Measurements from ENCODE around the gene SH3TC1.

The SH3TC1 gene

DNA sequence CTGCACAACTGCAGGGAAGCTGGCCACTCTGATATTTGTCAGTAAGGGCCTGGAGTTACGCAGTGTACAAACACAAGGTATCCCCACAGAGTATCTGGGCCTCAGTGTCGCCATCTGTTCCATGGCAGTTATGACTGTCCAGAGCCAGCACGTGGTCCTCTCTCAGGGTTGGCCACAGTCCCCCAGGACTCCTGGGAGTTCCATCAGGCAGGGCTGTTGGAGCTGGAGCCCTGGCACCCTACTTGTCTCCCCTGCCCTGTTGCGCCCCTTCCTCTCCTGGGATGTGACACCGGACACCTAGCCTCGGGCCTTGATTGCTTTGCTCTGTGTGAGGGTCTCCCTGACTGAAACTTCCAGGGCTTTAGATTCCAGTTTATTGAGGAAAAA is 78.9 kb downstream of the SH3TC1 start:
- H3K4me1 Mint-ChIP-seq = peaks cover 4% of the 10 kb centered on the region

DNA sequence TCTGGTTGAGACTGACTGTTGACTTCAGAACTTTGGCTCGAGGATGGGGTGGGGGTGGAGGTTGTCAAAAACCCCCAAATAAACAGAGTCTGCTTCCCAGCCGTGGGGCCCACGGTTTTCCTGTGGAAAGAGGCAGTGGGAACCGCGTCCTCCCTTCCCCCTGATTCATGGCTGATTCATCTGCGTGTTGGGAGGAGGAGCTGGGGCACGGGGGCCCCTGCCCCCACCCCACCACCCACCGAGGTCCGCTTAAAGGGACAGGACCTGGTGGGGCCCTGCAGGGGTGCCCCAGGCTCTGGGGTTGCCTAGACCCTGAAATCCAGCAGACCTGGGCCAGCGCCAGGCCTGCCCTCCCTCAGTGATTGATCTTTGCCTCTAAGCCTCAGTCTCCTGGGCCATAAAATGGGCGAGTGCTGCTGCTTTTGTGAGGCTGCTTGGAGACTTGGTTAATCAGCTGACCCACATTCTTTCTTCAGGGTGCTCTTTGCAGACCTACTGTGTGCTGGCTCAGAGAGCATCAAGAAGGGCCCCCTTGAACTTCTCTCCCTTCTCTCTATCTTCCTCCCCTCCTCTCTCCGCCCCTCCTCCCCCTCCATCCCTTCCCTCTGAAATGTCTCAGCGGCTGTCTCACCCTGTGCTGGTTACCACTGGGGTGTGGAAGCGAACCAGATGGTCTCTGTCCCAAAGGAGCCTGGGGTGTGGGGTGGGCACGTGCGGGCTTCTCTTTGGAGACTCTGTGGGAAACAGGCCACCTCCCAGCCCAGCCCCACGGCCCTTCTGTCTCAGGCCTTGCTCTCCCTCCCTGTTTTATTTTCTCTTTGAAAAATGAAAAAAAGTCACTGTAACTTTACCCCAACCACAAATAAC is 79.6 kb downstream of the SH3TC1 start:
- H3K36me3 Mint-ChIP-seq = no peaks in the 10 kb centered on the region
- ATAC-seq (no peak), DNase-seq (ENCODE audit: low spot score in 2 of 2) (no peak)
- peaks cover 4% of the 10 kb centered on the region for H3K4me1 Mint-ChIP-seq
- no peak overlapping the region for H3K4me3 Mint-ChIP-seq
- no peaks in the 10 kb centered on the region for H3K9me3 Mint-ChIP-seq
- no peak overlapping the region for H3K27ac Mint-ChIP-seq

More for the DNA sequence above, 78.9 kb downstream of the SH3TC1 start:
- Mint-ChIP-seq H3K36me3 (no peaks in the 10 kb centered on the region), H3K4me3 (no peak overlapping the region), H3K27ac (no peak overlapping the region), H3K9me3 (no peaks in the 10 kb centered on the region)
- DNase-seq (ENCODE audit: low spot score in 2 of 2) (no peak), ATAC-seq (no peak)

- Mint-ChIP-seq H3K4me1 (peaks cover 4% of the 10 kb centered on the region), H3K9me3 (no peaks in the 10 kb centered on the region), H3K27ac (no peak overlapping the region), H3K4me3 (no peak overlapping the region), H3K36me3 (no peaks in the 10 kb centered on the region)
- no peak for DNase-seq (ENCODE audit: low spot score in 2 of 2)
- no peak for ATAC-seq
Measured at GRCh38 chr4:8279321-8280157, 80.4 kb downstream of the SH3TC1 start.

DNA sequence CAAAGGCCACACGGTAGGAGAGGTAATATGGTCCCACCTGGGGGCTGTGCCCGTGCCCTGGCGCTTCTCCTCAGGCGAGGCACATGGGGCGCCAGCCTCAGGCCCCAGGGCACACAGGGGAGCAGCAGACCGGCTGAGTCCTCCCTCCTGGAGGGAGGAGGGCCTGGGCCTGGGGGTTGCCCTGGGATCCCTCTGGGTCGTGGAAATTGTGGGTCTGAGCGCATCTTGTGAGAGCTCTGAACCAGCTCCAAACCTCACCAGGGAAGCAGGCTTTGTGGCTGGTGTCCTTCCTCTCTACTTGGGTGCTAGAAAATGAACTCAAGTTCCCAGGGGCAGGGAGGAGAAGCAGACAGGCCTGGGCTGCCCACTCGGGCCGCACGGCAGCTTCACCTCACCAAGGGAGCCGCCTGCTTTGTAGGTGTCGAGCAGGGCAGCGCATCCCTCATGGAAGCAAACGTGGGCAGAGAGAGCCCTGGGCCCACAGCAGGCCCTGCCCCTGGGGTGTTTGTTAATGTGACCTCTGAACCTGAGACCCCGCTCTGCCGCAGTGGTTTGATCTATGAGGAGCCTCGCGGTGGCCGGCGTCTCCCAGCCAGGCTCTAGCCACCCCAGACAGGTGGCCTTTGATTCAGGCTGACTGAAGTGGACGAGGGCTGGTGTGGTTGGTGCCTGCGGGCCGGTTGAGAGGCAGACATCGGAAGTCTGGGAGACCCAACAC is 81.2 kb downstream of the SH3TC1 start:
- no peak for DNase-seq (ENCODE audit: low spot score in 2 of 2)
- no peaks in the 10 kb centered on the region for H3K9me3 Mint-ChIP-seq
- H3K27ac Mint-ChIP-seq = no peak overlapping the region
- H3K4me1 Mint-ChIP-seq = peaks cover 4% of the 10 kb centered on the region
- no peak overlapping the region for H3K4me3 Mint-ChIP-seq
- no peak for ATAC-seq
- H3K36me3 Mint-ChIP-seq = no peaks in the 10 kb centered on the region

- peaks cover 4% of the 10 kb centered on the region for H3K4me1 Mint-ChIP-seq
- H3K27ac Mint-ChIP-seq = no peak overlapping the region
- ATAC-seq (no peak), DNase-seq (ENCODE audit: low spot score in 2 of 2) (no peak)
- no peaks in the 10 kb centered on the region for H3K36me3 Mint-ChIP-seq
- H3K9me3 Mint-ChIP-seq = no peaks in the 10 kb centered on the region
- H3K4me3 Mint-ChIP-seq = no peak overlapping the region
Measured at GRCh38 chr4:8280876-8281440, 81.9 kb downstream of the SH3TC1 start.

DNA sequence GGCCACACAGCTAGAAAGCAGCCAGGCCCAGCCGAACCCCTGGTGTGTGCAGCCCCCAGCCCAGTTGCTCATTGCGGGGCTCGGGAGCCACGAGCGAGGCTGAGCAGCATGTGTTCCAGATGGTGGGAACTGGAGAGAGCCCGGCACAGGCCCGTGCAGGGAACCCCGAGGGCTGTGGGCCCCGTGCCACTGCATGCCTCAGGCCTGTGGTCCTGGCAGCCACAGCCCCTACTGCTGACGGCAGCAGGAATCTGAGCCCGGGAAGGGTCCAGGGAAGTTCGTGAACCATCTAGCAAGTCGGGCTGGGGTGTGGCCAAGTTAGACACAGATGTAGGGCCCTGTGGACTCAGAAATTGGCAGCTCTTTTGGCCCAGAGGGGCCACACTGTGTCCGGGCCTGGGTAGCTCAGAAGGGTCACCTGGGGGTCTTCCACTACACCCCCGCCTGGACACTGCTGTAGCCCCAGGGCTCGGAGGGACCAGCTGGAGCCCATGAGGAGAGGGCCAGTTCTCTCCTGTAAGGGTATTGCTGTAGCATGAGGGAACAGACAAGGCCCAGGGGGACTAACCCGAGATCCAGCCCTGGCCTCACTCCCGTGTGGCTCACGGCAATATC is 82.5 kb downstream of the SH3TC1 start:
- Mint-ChIP-seq H3K4me1 (peaks cover 4% of the 10 kb centered on the region), H3K27ac (no peak overlapping the region), H3K9me3 (no peaks in the 10 kb centered on the region), H3K4me3 (no peak overlapping the region), H3K36me3 (no peaks in the 10 kb centered on the region)
- DNase-seq (ENCODE audit: low spot score in 2 of 2) = no peak
- no peak for ATAC-seq

- ATAC-seq = no peak
- H3K4me1 Mint-ChIP-seq = peaks cover 4% of the 10 kb centered on the region
- no peaks in the 10 kb centered on the region for H3K36me3 Mint-ChIP-seq
- no peak overlapping the region for H3K4me3 Mint-ChIP-seq
- DNase-seq (ENCODE audit: low spot score in 2 of 2) = no peak
- no peak overlapping the region for H3K27ac Mint-ChIP-seq
- no peaks in the 10 kb centered on the region for H3K9me3 Mint-ChIP-seq
Measured at GRCh38 chr4:8282134-8282641, 83.1 kb downstream of the SH3TC1 start.

DNA sequence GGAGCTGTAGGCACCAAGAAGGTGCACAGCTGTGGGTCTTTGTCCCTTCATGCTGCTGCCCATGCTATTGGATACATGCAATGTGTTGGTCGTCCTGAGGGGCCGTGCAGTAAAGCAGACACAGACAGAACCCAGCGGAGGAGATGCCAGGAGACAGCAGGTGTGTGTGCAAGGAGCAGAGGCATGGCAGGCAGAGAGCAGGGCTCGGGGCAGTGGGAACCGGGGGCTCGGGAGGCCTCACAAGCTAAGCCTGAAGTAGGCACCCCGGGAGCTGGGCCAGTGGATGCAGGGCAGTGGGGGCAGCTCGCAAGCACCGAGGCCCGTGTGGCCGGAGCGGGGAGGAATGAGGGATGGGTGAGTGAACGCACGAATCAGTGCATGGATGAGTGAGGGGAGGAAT is 83.7 kb downstream of the SH3TC1 start:
- no peaks in the 10 kb centered on the region for H3K36me3 Mint-ChIP-seq
- peaks cover 4% of the 10 kb centered on the region for H3K4me1 Mint-ChIP-seq
- no peaks in the 10 kb centered on the region for H3K9me3 Mint-ChIP-seq
- no peak overlapping the region for H3K4me3 Mint-ChIP-seq
- DNase-seq (ENCODE audit: low spot score in 2 of 2) (no peak), ATAC-seq (no peak)
- no peak overlapping the region for H3K27ac Mint-ChIP-seq

DNA sequence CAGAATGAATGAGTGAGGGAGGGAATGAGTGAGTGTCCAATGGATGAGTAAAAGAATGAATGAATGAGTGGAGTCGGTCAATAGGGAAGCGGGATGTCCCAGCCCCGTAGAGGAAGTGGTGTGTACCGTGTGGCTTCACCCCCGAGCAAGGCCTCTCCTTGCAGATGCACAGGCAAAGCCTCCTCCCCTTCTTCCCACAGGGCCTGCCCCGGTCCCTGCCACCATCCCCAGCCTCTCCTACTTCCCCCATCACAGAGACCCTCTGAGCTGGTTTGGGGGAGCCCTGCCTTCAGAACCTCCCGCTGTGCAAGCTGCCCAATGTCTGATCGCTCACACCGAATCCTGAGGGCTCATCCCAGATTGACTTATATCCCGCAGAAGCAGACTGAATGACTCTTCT is 84.1 kb downstream of the SH3TC1 start:
- DNase-seq (ENCODE audit: low spot score in 2 of 2) = no peak
- no peak overlapping the region for H3K27ac Mint-ChIP-seq
- ATAC-seq = no peak
- peaks cover 4% of the 10 kb centered on the region for H3K4me1 Mint-ChIP-seq
- no peaks in the 10 kb centered on the region for H3K9me3 Mint-ChIP-seq
- H3K4me3 Mint-ChIP-seq = no peak overlapping the region
- no peaks in the 10 kb centered on the region for H3K36me3 Mint-ChIP-seq

- Mint-ChIP-seq H3K27ac (no peak overlapping the region), H3K4me3 (no peak overlapping the region), H3K36me3 (peaks cover 1% of the 10 kb centered on the region), H3K9me3 (no peaks in the 10 kb centered on the region), H3K4me1 (peaks cover 4% of the 10 kb centered on the region)
- no peak for ATAC-seq
- no peak for DNase-seq (ENCODE audit: low spot score in 2 of 2)
Measured at GRCh38 chr4:8283631-8284121, 84.6 kb downstream of the SH3TC1 start.

GRCh38 chr4:8284391-8284790 is 85.3 kb downstream of the SH3TC1 start:
- H3K36me3 Mint-ChIP-seq = peaks cover 5% of the 10 kb centered on the region
- no peak overlapping the region for H3K27ac Mint-ChIP-seq

DNA sequence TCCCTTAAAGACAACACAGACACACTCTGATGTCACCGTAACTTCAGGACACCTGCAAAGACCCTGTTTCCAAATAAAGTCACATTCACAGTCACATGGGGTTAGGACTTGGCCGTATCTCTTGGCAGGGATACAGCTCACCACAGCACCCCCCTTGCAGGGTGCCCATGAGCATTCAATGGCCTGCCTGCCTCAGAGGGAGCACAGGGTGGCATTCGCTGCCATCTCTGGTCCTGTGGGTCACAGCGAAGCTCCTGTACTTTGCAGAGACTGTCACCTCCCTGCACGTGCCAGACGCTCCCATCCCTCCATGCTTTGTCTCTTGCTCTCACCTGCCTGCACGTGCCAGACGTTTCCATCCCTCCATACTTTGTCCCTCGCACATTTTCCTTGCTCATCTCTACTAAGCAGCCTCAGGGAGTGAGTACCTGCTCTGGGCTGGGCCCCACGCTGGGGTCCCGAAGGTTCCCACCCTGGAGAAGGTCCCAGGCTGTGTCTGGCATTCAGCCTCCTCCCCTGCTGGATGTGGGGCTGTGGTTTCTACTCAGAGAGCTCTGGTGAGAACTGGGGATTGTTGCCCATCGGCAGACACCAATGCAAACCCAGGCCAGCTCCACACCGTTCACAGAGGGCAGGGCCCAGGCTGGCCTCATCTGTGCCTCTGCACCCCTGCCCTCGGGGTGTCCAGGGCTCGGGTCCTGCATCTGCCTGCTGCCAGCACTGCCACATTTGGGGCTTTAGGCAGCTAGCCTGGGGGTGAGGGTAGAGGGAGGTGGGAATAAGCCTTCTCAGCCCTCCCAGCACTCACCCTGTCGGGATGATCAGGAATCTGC is 86.3 kb downstream of the SH3TC1 start:
- H3K27ac Mint-ChIP-seq = no peak overlapping the region
- no peak for DNase-seq (ENCODE audit: low spot score in 2 of 2)
- ATAC-seq = no peak
- peaks cover 5% of the 10 kb centered on the region for H3K36me3 Mint-ChIP-seq
- peaks cover 4% of the 10 kb centered on the region for H3K4me1 Mint-ChIP-seq
- H3K4me3 Mint-ChIP-seq = no peak overlapping the region
- no peaks in the 10 kb centered on the region for H3K9me3 Mint-ChIP-seq

More at GRCh38 chr4:8284391-8284790, 85.3 kb downstream of the SH3TC1 start:
- Mint-ChIP-seq H3K9me3 (no peaks in the 10 kb centered on the region), H3K4me3 (no peak overlapping the region), H3K4me1 (peaks cover 4% of the 10 kb centered on the region)
- DNase-seq (ENCODE audit: low spot score in 2 of 2) (no peak), ATAC-seq (no peak)

GRCh38 chr4:8285976-8286718 is 87.1 kb downstream of the SH3TC1 start:
- Mint-ChIP-seq H3K4me3 (no peak overlapping the region), H3K9me3 (no peaks in the 10 kb centered on the region), H3K4me1 (peaks cover 4% of the 10 kb centered on the region), H3K27ac (no peak overlapping the region), H3K36me3 (peaks cover 5% of the 10 kb centered on the region)
- DNase-seq (ENCODE audit: low spot score in 2 of 2) (no peak), ATAC-seq (no peak)

All from stimulated activated effector memory CD8-positive, alpha-beta T cell treated with anti-CD3 and anti-CD28 coated beads, Interleukin-12 subunit alpha, Interleukin-12 subunit beta, amount 100 ng/mL, for 72 hours (primary cell).